Subcutaneous abdominal adipose tissue (tissue), 5 donors: Measurements from ENCODE around the gene CCDC188.

Source experiments
- H3K27ac ChIP-seq: one replicate; pipeline ENCODE4 v1.7.0; 2013; ENCODE audit warnings: low read depth, mild to moderate bottlenecking, inconsistent platforms, low read length, moderate library complexity
- H3K27me3 ChIP-seq, 5 donors: one replicate each; pipeline ENCODE4 v1.7.0; 2013; ENCODE audit warnings: low read length in 5 of 5, inconsistent platforms in 1 of 5; ENCODE audit not compliant: control insufficient read depth in 5 of 5, insufficient read depth in 4 of 5
- H3K36me3 ChIP-seq, 5 donors: one replicate each; pipeline ENCODE4 v1.7.0; 2013; ENCODE audit warnings: low read length in 5 of 5; ENCODE audit not compliant: control insufficient read depth in 5 of 5, insufficient read depth in 5 of 5
- H3K4me1 ChIP-seq, 5 donors: one replicate each; pipeline ENCODE4 v1.7.0; 2013; ENCODE audit warnings: low read length in 5 of 5, mild to moderate bottlenecking in 3 of 5, moderate library complexity in 1 of 5; ENCODE audit not compliant: control insufficient read depth in 5 of 5, insufficient read depth in 5 of 5
- H3K4me3 ChIP-seq, 5 donors: one replicate each; pipeline ENCODE4 v1.7.0; 2013; ENCODE audit warnings: low read length in 5 of 5, low read depth in 1 of 5
- H3K9ac ChIP-seq, 5 donors: one replicate each; pipeline ENCODE4 v1.7.0; 2013; ENCODE audit warnings: low read length in 5 of 5, mild to moderate bottlenecking in 4 of 5, moderate library complexity in 3 of 5
- H3K9me3 ChIP-seq, 5 donors: one replicate each; pipeline ENCODE4 v1.7.0; 2013; ENCODE audit warnings: low read length in 5 of 5; ENCODE audit not compliant: control insufficient read depth in 5 of 5
- donor health status: healthy.
- donor health status: healthy.
- donor health status: healthy.
- donor health status: healthy.
- donor health status: healthy.

The CCDC188 gene

DNA sequence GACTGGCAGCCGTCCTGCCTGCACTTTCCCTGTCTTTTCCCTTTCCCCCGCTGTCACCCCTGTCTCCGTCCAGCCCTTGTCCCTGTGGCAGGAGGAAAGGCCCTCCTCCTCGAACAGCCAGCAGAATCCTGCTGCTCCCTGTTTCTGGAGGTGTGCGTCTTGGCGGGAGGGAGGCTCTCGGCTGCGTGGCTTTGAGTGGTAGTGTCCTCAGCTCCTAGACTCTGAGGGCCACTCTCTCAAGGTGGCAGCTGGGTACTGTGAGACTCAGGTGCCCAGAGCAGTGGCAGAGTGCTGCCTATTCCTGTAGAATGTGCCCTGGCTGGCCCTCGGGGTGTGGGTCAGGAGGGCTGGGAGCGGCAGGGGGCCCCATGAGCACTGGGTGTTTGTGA, 44.0 kb downstream of the CCDC188 start:
- Histone ChIP-seq H3K36me3 (peaks cover 2 to 90% (median 85%) of the 10 kb centered on the region in 5 donors), H3K9me3 (no peaks in the 10 kb centered on the region), H3K4me1 (no peaks in the 10 kb centered on the region), H3K27me3 (no peaks in the 10 kb centered on the region), H3K27ac (no peak overlapping the region), H3K9ac (no peak overlapping the region), H3K4me3 (no peak overlapping the region)

DNA sequence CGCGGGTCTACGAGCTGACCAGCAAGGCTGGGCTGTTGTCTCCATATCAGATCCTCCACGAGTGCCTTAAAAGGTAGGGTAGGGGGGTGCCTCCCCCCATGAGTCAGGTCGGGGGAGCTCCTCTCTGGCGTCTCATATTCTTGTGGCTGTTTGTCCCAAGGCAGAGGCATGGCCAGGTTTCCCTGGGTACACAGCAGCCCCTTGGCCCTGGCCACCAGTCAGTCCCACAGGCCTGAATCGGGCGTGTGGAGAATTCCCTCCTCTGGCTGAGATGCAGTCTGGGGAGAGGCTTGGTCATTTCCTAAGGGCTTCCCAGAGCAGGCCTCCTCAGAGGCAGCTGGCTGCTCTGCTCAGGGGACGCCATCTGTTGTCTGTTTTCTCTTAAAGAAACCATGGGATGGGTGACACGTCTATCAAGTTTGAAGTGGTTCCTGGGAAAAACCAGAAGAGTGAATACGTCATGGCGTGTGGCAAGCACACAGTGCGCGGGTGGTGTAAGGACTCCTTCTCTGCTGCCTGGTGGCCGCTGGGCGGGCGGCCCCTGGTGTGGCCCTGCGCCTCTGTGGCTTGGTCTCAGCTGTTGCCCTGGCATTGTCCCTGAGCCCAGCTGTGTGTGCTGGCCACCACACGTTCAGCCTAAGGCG, 44.5 kb downstream of the CCDC188 start:
- Histone ChIP-seq H3K9me3 (no peaks in the 10 kb centered on the region), H3K9ac (no peak overlapping the region), H3K36me3 (peaks cover 2 to 91% (median 86%) of the 10 kb centered on the region in 5 donors), H3K27me3 (no peaks in the 10 kb centered on the region), H3K4me3 (no peak overlapping the region), H3K27ac (no peak overlapping the region), H3K4me1 (no peaks in the 10 kb centered on the region)

DNA sequence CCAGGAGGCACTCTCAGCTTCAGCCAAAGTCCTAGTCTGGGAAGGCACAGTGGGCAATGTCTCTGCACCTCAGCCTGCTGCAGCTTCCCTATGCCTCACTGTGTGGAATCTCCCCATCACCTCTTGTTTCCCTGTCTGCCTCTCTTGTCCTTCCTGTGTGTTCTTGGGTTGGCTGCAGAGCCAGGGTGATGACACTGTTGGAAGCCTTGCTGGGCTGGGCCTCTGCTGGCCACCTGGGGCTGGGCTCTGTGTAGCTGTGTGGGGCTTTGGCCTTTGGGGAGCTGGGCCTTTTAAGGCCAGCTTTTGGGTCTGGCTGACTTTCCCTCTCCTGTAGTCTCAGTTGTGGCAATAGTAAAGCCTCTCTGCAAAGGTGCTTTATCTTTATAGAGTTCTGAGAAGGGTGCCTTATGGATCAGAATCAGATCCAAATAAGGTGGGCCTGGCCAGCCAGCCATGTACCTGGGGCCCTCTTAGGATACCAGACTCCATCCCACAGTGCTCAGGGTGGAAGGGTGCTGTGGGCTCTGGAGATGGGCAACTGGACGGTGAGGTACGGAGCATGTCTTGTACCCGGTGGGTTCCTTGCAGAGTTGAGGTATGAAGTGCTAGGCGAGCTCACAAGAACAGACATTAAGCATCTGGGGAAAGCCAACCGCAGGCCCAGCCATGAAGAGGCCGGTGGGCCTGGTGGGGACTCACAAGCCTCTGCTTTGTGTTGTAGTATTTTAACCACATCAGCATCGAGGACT, 45.2 kb downstream of the CCDC188 start:
- Histone ChIP-seq H3K27ac (no peak overlapping the region), H3K9ac (no peak overlapping the region), H3K4me1 (no peaks in the 10 kb centered on the region), H3K4me3 (no peak overlapping the region), H3K27me3 (no peaks in the 10 kb centered on the region), H3K36me3 (peaks cover 2 to 91% (median 84%) of the 10 kb centered on the region in 5 donors), H3K9me3 (no peaks in the 10 kb centered on the region)

DNA sequence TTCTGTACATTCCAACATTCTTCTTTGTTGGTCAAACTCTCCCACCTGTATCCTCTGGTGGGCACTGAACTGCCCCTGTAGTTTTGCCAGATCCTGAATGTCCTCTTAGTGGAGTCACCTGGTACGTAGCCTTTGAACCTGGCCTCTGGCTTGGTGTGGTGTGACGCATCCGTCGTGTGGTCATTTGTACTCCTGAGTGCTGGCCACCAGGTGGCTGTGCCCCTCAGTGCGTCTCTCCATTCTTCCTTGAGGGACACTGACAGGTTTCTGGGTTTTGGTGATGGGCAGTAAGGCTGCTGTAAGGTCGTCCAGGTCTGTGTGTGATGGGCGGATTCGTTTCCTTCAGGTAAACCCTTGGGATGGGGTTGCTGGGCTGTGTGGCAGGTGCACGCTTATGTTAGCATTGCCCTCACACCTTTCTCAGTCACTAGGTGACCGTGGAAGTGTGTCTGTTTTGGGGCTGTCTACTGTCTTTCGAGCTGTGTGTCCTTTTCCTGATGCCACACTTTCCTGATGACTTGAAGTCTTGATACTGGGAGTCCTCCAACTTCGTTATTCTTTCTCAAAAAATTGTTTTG, 48.6 kb downstream of the CCDC188 start:
- Histone ChIP-seq H3K4me3 (no peak overlapping the region), H3K4me1 (no peaks in the 10 kb centered on the region), H3K36me3 (peaks cover 12 to 84% (median 76%) of the 10 kb centered on the region in 5 donors), H3K27ac (no peak overlapping the region), H3K27me3 (no peaks in the 10 kb centered on the region), H3K9ac (no peak overlapping the region), H3K9me3 (no peaks in the 10 kb centered on the region)

DNA sequence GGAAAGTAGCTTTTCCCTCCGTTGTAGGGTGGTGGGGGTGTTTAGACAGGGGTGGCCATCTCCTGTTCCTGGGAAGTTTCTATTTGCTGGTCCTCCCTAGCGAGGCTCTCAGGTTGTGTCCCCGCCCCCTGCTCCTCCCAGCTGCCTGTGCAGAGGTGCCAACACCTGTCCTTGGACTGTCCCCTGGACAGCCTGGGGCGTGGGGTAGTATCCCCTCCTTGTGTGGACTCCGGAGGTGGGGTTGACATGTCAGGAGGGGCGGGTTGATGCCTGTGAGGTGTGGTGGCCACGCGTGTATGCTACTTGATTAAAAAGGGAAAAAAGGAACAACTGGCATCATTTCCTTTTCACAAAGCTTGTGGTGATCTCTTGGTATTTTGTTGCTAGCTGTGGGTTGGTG, 49.2 kb downstream of the CCDC188 start:
- H3K27me3 ChIP-seq, result no peaks in the 10 kb centered on the region
- no peaks in the 10 kb centered on the region for H3K9me3 ChIP-seq
- peaks cover 18 to 78% (median 71%) of the 10 kb centered on the region in 5 donors for H3K36me3 ChIP-seq
- H3K27ac ChIP-seq, result no peak overlapping the region
- H3K4me1 ChIP-seq, result no peaks in the 10 kb centered on the region
- H3K4me3 ChIP-seq, result no peak overlapping the region
- no peak overlapping the region for H3K9ac ChIP-seq

DNA sequence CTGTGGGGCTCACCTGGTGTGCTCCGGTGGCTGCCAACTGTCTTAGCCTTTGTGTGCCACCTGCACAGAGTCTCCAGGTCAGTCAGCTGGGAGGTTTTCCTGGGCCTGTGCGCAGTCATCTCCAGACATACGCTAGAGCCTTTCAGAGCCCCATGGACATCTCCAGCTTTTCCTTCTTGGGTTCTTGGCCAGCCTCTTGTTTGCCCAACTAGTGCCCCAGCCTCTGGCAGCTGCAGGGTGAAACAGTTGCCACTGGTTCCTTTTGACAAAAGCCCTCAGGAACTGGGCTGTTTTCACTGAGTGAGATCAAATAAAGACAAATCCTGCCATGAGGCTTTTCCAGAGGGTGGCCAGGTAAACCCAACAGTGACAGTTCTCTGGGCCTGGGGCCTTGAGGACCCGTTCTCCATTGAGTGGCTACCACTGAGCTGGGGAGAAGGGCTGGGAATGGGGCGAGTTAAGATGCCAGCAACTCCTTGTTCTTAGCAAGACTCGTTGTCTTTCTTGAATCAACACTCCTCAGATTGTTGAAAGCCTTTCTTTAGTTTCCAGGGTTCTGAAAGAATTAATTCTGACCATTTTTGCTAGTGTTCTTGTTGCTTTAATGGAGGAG, 51.6 kb downstream of the CCDC188 start:
- H3K27ac ChIP-seq, result no peak overlapping the region
- H3K36me3 ChIP-seq, result peaks cover 27 to 78% (median 70%) of the 10 kb centered on the region in 5 donors
- H3K4me3 ChIP-seq, result no peak overlapping the region
- H3K27me3 ChIP-seq, result no peaks in the 10 kb centered on the region
- H3K4me1 ChIP-seq, result no peaks in the 10 kb centered on the region
- H3K9me3 ChIP-seq, result no peaks in the 10 kb centered on the region
- H3K9ac ChIP-seq, result no peak overlapping the region
